K562 (cell line): ENCODE measurements around the gene RPRD1B. TPM values are rescaled to one million over a fixed set of nuclear protein-coding genes. Genes with fewer than 3 reads are reported as not detected.

Experiments used
- BCLAF1 ChIP-seq, 2 experiments: fragments of 450-650 bp in 1 of 2; IDR thresholded peaks; 2 replicates each; pipeline ENCODE4 v1.6.1; 2011 to 2017; ENCODE audit warnings: low read depth in 2 of 2, antibody characterized with exemption in 1 of 2, borderline replicate concordance in 1 of 2, low read length in 1 of 2, mild to moderate bottlenecking in 1 of 2, mixed read lengths in 1 of 2; ENCODE audit not compliant: control insufficient read depth in 1 of 2
- BDP1 ChIP-seq: IDR thresholded peaks from 3 replicates; pipeline ENCODE4 v1.6.1; 2011; ENCODE audit not compliant: insufficient read length, insufficient read depth
- BRD9 ChIP-seq: fragments of 450-650 bp; IDR thresholded peaks from 2 replicates; pipeline ENCODE4 v1.6.1; 2018; ENCODE audit warnings: low read depth; ENCODE audit not compliant: partially characterized antibody
- CSDE1 ChIP-seq, 2 experiments: fragments of 450-650 bp; IDR thresholded peaks; 2 replicates each; pipeline ENCODE4 v1.6.1; 2016; ENCODE audit warnings: mild to moderate bottlenecking in 1 of 2
- ELK1 ChIP-seq: sonication (generic); formaldehyde crosslinking; IDR thresholded peaks from 2 replicates; pipeline ENCODE4 v1.8.1; 2022; ENCODE audit warnings: missing genetic modification reagents
- FOXK1 ChIP-seq: sonication (generic); formaldehyde crosslinking; IDR thresholded peaks from 2 replicates; pipeline ENCODE4 v1.8.0; 2022; ENCODE audit warnings: missing genetic modification reagents, mild to moderate bottlenecking, borderline replicate concordance
- GATAD2A ChIP-seq: fragments of 450-650 bp; IDR thresholded peaks from 2 replicates; pipeline ENCODE4 v1.6.1; 2017
- HDAC1 ChIP-seq, 2 experiments: fragments of 450-650 bp; IDR thresholded peaks; 2 replicates each; pipeline ENCODE4 v1.6.1; 2016 to 2017; ENCODE audit warnings: inconsistent platforms in 1 of 2, mild to moderate bottlenecking in 1 of 2, moderate library complexity in 1 of 2
- HDGF ChIP-seq: fragments of 450-650 bp; IDR thresholded peaks from 2 replicates; pipeline ENCODE4 v1.6.1; 2016
- HMG20A ChIP-seq: fragments of 450-650 bp; formaldehyde crosslinking; conservative IDR thresholded peaks from 2 replicates; pipeline ENCODE4 v1.4.0; 2020; ENCODE audit warnings: mild to moderate bottlenecking, mixed read lengths
- LEF1 ChIP-seq: fragments of 450-650 bp; IDR thresholded peaks from 2 replicates; pipeline ENCODE4 v1.6.1; 2016; ENCODE audit warnings: mild to moderate bottlenecking
- NCOA1 ChIP-seq: fragments of 450-650 bp; IDR thresholded peaks from 2 replicates; pipeline ENCODE4 v1.6.1; 2016; ENCODE audit warnings: low read depth
- NR2F6 ChIP-seq: fragments of 450-650 bp; formaldehyde crosslinking; IDR thresholded peaks from 2 replicates; pipeline ENCODE4 v1.4.0; 2020; ENCODE audit warnings: mild to moderate bottlenecking
- PRMT5 ChIP-seq: sonication (generic); formaldehyde crosslinking; IDR thresholded peaks from 2 replicates; pipeline ENCODE4 v1.5.0; 2020; ENCODE audit warnings: missing genetic modification reagents
- RBFOX2 ChIP-seq: fragments of 200-400 bp; formaldehyde crosslinking; IDR thresholded peaks from 2 replicates; pipeline ENCODE4 v1.6.1; 2017; ENCODE audit warnings: low read depth, mild to moderate bottlenecking, low read length, moderate library complexity
- RCOR1 ChIP-seq, 2 experiments: IDR thresholded peaks; 2 replicates each; pipeline ENCODE4 v1.6.1; 2012; ENCODE audit warnings: low read depth in 2 of 2, low read length in 2 of 2, borderline replicate concordance in 1 of 2, improper control_type of control experiment in 1 of 2
- SIN3B ChIP-seq: fragments of 450-650 bp; IDR thresholded peaks from 2 replicates; pipeline ENCODE4 v1.6.1; 2017; ENCODE audit warnings: low read depth, mild to moderate bottlenecking, moderate library complexity
- STAT5B ChIP-seq: fragments of 250-450 bp; sonication (Bioruptor Pico); IDR thresholded peaks from 2 replicates; pipeline ENCODE4 v1.8.0; 2021; ENCODE audit warnings: mild to moderate bottlenecking, inconsistent platforms
- XRCC5 ChIP-seq: fragments of 200-400 bp; formaldehyde crosslinking; IDR thresholded peaks from 2 replicates; pipeline ENCODE4 v1.6.1; 2017; ENCODE audit warnings: low read depth, mild to moderate bottlenecking, low read length
- ZC3H8 ChIP-seq: fragments of 450-650 bp; IDR thresholded peaks from 2 replicates; pipeline ENCODE4 v1.6.1; 2017
- ZFX ChIP-seq: sonication (generic); formaldehyde crosslinking; IDR thresholded peaks from 2 replicates; pipeline ENCODE4 v1.8.0; 2022; ENCODE audit warnings: mild to moderate bottlenecking, missing genetic modification reagents, moderate library complexity
- ZNF41 ChIP-seq: fragments of 250-450 bp; sonication (Bioruptor Pico); conservative IDR thresholded peaks from 2 replicates; pipeline ENCODE4 v1.4.0; 2020; ENCODE audit warnings: mild to moderate bottlenecking
- ZNF77 ChIP-seq: fragments of 250-450 bp; sonication (Bioruptor Pico); IDR thresholded peaks from 2 replicates; pipeline ENCODE4 v1.5.0; 2020
- polyA plus RNA-seq, 8 experiments: library from polyadenylated mRNA; depleted of rRNA in 4 of 8; stranded (reverse) in 5 of 8; unstranded in 3 of 8; fragments of >200 nt; fragmentation: Nextera tagmentation in 2 of 8; fragmentation: Illumina TruSeq in 1 of 8; extraction: Ambion mirVana in 2 of 8; extraction: Trizol in 1 of 8; gene quantifications; 2 replicates each; pipeline versions ENCODE4 v1.2.1 to v1.2.3, GENCODE V29; 2011 to 2014; ENCODE audit warnings: inconsistent platforms in 1 of 8, missing spikeins in 1 of 8
- total RNA-seq, 7 experiments: library from RNA; depleted of rRNA in 6 of 7; stranded (reverse); fragments of >200 nt in 6 of 7; fragmentation: Illumina TruSeq in 2 of 7; extraction: Trizol in 2 of 7; gene quantifications; 2 replicates each; pipeline versions ENCODE4 v1.2.1 to v1.2.3, GENCODE V29; 2011 to 2021; ENCODE audit warnings: low replicate concordance in 1 of 7
- TF ChIP-seq, protein P1 (sequence below): fragments of 450-650 bp; IDR thresholded peaks from 2 replicates; pipeline ENCODE4 v1.7.1; 2018; ENCODE audit warnings: mild to moderate bottlenecking, low read depth; ENCODE audit not compliant: partially characterized antibody

Gene RPRD1B
- total and polyA plus RNA-seq, 9 of the 15 experiments (the other 6 are each of a cell fraction or from before 2014, with no cell fraction given): 5.5 to 43.0 (median 24.4) TPM

GRCh38 chr20:38084425-38084951 is 50.9 kb downstream of the RPRD1B start (continued):
- TF ChIP-seq RBFOX2: no peak
- no peak for TF ChIP-seq HMG20A (CRISPR knock-in tag)
- no peak for TF ChIP-seq BDP1
- TF ChIP-seq SIN3B: no peak
- no peak for TF ChIP-seq BCLAF1 (IDR thresholded peaks at IDR 0.05; ENCODE audit: borderline replicate concordance in 1 of 2, control insufficient read depth in 1 of 2, low read depth in 2 of 2, low read length in 1 of 2)
- TF ChIP-seq PRMT5 (CRISPR knock-in tag): no peak
- TF ChIP-seq ZNF77 (CRISPR knock-in tag): no peak
- no peak for TF ChIP-seq GATAD2A
- TF ChIP-seq LEF1: no peak
- TF ChIP-seq ELK1: no peak
- TF ChIP-seq BRD9: no peak
- TF ChIP-seq, protein P1, sequence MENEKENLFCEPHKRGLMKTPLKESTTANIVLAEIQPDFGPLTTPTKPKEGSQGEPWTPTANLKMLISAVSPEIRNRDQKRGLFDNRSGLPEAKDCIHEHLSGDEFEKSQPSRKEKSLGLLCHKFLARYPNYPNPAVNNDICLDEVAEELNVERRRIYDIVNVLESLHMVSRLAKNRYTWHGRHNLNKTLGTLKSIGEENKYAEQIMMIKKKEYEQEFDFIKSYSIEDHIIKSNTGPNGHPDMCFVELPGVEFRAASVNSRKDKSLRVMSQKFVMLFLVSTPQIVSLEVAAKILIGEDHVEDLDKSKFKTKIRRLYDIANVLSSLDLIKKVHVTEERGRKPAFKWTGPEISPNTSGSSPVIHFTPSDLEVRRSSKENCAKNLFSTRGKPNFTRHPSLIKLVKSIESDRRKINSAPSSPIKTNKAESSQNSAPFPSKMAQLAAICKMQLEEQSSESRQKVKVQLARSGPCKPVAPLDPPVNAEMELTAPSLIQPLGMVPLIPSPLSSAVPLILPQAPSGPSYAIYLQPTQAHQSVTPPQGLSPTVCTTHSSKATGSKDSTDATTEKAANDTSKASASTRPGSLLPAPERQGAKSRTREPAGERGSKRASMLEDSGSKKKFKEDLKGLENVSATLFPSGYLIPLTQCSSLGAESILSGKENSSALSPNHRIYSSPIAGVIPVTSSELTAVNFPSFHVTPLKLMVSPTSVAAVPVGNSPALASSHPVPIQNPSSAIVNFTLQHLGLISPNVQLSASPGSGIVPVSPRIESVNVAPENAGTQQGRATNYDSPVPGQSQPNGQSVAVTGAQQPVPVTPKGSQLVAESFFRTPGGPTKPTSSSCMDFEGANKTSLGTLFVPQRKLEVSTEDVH: no peak
- no peak for TF ChIP-seq FOXK1 (CRISPR knock-in tag)
- TF ChIP-seq XRCC5: no peak
- no peak for TF ChIP-seq ZC3H8
- TF ChIP-seq STAT5B (CRISPR knock-in tag): no peak
- 0 out of 4 replicates have a peak, but pooled peaks of 1 of the 2 experiments have one; percentile 48 for TF ChIP-seq HDAC1 (IDR thresholded peaks at IDR 0.05)
- TF ChIP-seq HDGF: no peak
- no peak for TF ChIP-seq NCOA1
- TF ChIP-seq ZNF41 (CRISPR knock-in tag): no peak
- TF ChIP-seq RCOR1 (IDR thresholded peaks at IDR 0.05; ENCODE audit: borderline replicate concordance in 1 of 2, low read depth in 2 of 2, low read length in 2 of 2): peak in 1 of 2 experiments; percentile 77; a peak in 3 of 4 replicates
- TF ChIP-seq ZFX: 0 out of 2 replicates have a peak, but pooled peaks have one; percentile 21
- no peak for TF ChIP-seq NR2F6 (CRISPR knock-in tag)
- no peak for TF ChIP-seq CSDE1 (IDR thresholded peaks at IDR 0.05)
